MM.1S (cell line): ENCODE results near the gene CEP83.

ENCODE experiments used
- DNase-seq: peaks from one replicate; pipeline ENCODE4 v3.0.0-alpha.2; 2015
- H2AFZ ChIP-seq: fragments of 300-600 bp; sonication (generic); 2 replicates; pipeline ENCODE4 v1.6.0; 2016; ENCODE audit warnings: antibody characterized with exemption, low read length
- H3F3A ChIP-seq: fragments of 300-600 bp; sonication (generic); 2 replicates; pipeline ENCODE4 v1.6.1; 2016; ENCODE audit warnings: mild to moderate bottlenecking, antibody characterized with exemption, low read length, moderate library complexity, mixed read lengths; ENCODE audit not compliant: insufficient read depth
- H3K27ac ChIP-seq: fragments of 300-600 bp; sonication (generic); 2 replicates; pipeline ENCODE4 v1.5.1; 2016; ENCODE audit warnings: mild to moderate bottlenecking, low read length
- H3K27me3 ChIP-seq: fragments of 300-600 bp; sonication (generic); replicated peaks from 2 replicates; pipeline ENCODE4 v1.6.0; 2016; ENCODE audit warnings: low read length; ENCODE audit not compliant: insufficient read depth
- H3K36me3 ChIP-seq: fragments of 300-600 bp; sonication (generic); replicated peaks from 2 replicates; pipeline ENCODE4 v1.6.1; 2016; ENCODE audit warnings: mild to moderate bottlenecking, low read length, mixed read lengths; ENCODE audit not compliant: insufficient read depth
- H3K4me1 ChIP-seq: fragments of 300-600 bp; sonication (generic); 2 replicates; pipeline ENCODE4 v1.6.1; 2016; ENCODE audit warnings: low read length, mixed read lengths
- H3K4me2 ChIP-seq: fragments of 300-600 bp; sonication (generic); 2 replicates; pipeline ENCODE4 v1.6.0; 2016; ENCODE audit warnings: low read depth, low read length
- H3K4me3 ChIP-seq: fragments of 300-600 bp; sonication (generic); 2 replicates; pipeline ENCODE4 v1.5.1; 2016; ENCODE audit warnings: low read length, mixed read lengths
- H3K79me2 ChIP-seq: fragments of 300-600 bp; sonication (generic); 2 replicates; pipeline ENCODE4 v1.6.1; 2016; ENCODE audit warnings: mixed run types, low read length, mixed read lengths
- H3K9ac ChIP-seq: fragments of 300-600 bp; sonication (generic); 2 replicates; pipeline ENCODE4 v1.6.1; 2016; ENCODE audit warnings: low read length, mixed read lengths
- H3K9me2 ChIP-seq: fragments of 300-600 bp; sonication (generic); replicated peaks from 2 replicates; pipeline ENCODE4 v1.6.1; 2016; ENCODE audit warnings: mild to moderate bottlenecking, low read length, mixed read lengths; ENCODE audit not compliant: insufficient read depth
- H3K9me3 ChIP-seq: fragments of 300-600 bp; sonication (generic); replicated peaks from 2 replicates; pipeline ENCODE4 v1.6.1; 2016; ENCODE audit warnings: mild to moderate bottlenecking, low read length, mixed read lengths; ENCODE audit not compliant: insufficient read depth
- H4K20me1 ChIP-seq: fragments of 300-600 bp; sonication (generic); 2 replicates; pipeline ENCODE4 v1.6.1; 2016; ENCODE audit warnings: mild to moderate bottlenecking, low read length, moderate library complexity, mixed read lengths; ENCODE audit not compliant: insufficient read depth
- CTCF ChIP-seq: fragments of 300-600 bp; sonication (generic); IDR thresholded peaks from 2 replicates; pipeline ENCODE4 v1.5.1; 2016; ENCODE audit warnings: antibody characterized with exemption, low read length, mixed read lengths
- EZH2 ChIP-seq: fragments of 300-600 bp; sonication (generic); optimal IDR thresholded peaks from 2 replicates; pipeline ENCODE3; 2017; ENCODE audit warnings: low read depth, mild to moderate bottlenecking, antibody characterized with exemption, low read length, mixed read lengths
- EZH2phosphoT487 ChIP-seq: fragments of 300-600 bp; sonication (generic); IDR thresholded peaks from 2 replicates; pipeline ENCODE4 v1.6.1; 2018; ENCODE audit warnings: antibody characterized with exemption, low read length

Gene CEP83

GRCh38 chr12:94498698-94499097, 39.0 kb upstream of the CEP83 start:
- no peak for DNase-seq
- H3K4me2 ChIP-seq: no peak overlapping the region
- H4K20me1 ChIP-seq: no peaks in the 10 kb centered on the region

GRCh38 chr12:94498073-94498472, 38.4 kb upstream of the CEP83 start:
- no peak overlapping the region for H2AFZ ChIP-seq
- TF ChIP-seq EZH2 (no peak), EZH2phosphoT487 (no peak), CTCF (no peak)
- no peak overlapping the region for H3K4me2 ChIP-seq
- H4K20me1 ChIP-seq: no peaks in the 10 kb centered on the region
- H3K4me1 ChIP-seq: peaks cover 8% of the 10 kb centered on the region
- no peaks in the 10 kb centered on the region for H3K9me3 ChIP-seq
- H3K27ac ChIP-seq: no peak overlapping the region
- no peaks in the 10 kb centered on the region for H3K27me3 ChIP-seq
- H3K9me2 ChIP-seq: no peaks in the 10 kb centered on the region
- no peaks in the 10 kb centered on the region for H3K36me3 ChIP-seq
- H3K9ac ChIP-seq: no peak overlapping the region
- DNase-seq: no peak
- H3F3A ChIP-seq: no peaks in the 10 kb centered on the region
- H3K79me2 ChIP-seq: no peaks in the 10 kb centered on the region
- H3K4me3 ChIP-seq: no peak overlapping the region

More at GRCh38 chr12:94498698-94499097, 39.0 kb upstream of the CEP83 start:
- Histone ChIP-seq H3K9me3 (no peaks in the 10 kb centered on the region), H2AFZ (no peak overlapping the region), H3K9ac (no peak overlapping the region), H3K9me2 (no peaks in the 10 kb centered on the region), H3K27me3 (no peaks in the 10 kb centered on the region), H3K27ac (no peak overlapping the region), H3K36me3 (no peaks in the 10 kb centered on the region), H3K4me1 (peaks cover 8% of the 10 kb centered on the region), H3F3A (no peaks in the 10 kb centered on the region), H3K79me2 (no peaks in the 10 kb centered on the region), H3K4me3 (no peak overlapping the region)
- TF ChIP-seq EZH2phosphoT487 (no peak), CTCF (no peak), EZH2 (no peak)

- H4K20me1 ChIP-seq: no peaks in the 10 kb centered on the region
- TF ChIP-seq CTCF (no peak), EZH2phosphoT487 (no peak), EZH2 (no peak)
Measured at GRCh38 chr12:94495445-94496115, 35.9 kb upstream of the CEP83 start.

More at GRCh38 chr12:94495445-94496115, 35.9 kb upstream of the CEP83 start:
- Histone ChIP-seq H3K27ac (no peak overlapping the region), H3F3A (no peaks in the 10 kb centered on the region), H3K36me3 (no peaks in the 10 kb centered on the region), H3K9me2 (no peaks in the 10 kb centered on the region), H3K27me3 (no peaks in the 10 kb centered on the region), H3K9ac (no peak overlapping the region), H3K79me2 (no peaks in the 10 kb centered on the region), H3K4me3 (no peak overlapping the region), H3K9me3 (no peaks in the 10 kb centered on the region), H3K4me1 (peaks cover 3% of the 10 kb centered on the region), H2AFZ (no peak overlapping the region), H3K4me2 (no peak overlapping the region)
- no peak for DNase-seq
